ENCODE data around the gene SLC16A6. TPM values are rescaled to one million over a fixed set of nuclear protein-coding genes. Genes with fewer than 3 reads are reported as not detected.
"Not testable (repeated sequence)": the region's sequence is repeated elsewhere in the genome, so short reads cannot be mapped to it uniquely, and the experiment has no call there.

Gene SLC16A6
- total RNA-seq, 1 experiment from 2014 or later: 1.4 TPM

- H3K9me2 ChIP-seq (replicated peaks; ENCODE audit: low read length); H3F3A ChIP-seq (ENCODE audit: low read length, unreplicated experiment); BruUV-seq (replicated peaks); POLR2A ChIA-PET (ENCODE audit: unreplicated experiment); H3K79me2 ChIP-seq (ENCODE audit: low read length); H3K4me1 ChIP-seq (ENCODE audit: insufficient read depth, low read length); H3K4me3 ChIP-seq (ENCODE audit: low read length); H4K20me1 ChIP-seq (ENCODE audit: low read length); H3K36me3 ChIP-seq (ENCODE audit: low read depth, low read length); H3K9me3 ChIP-seq (ENCODE audit: low read length); H3K27me3 ChIP-seq (ENCODE audit: low read length): not testable (repeated sequence)
- H3K9ac ChIP-seq (ENCODE audit: low read length): peak overlapping the region; percentile 9; the same call in 1 of the 2 replicates
- peak overlapping the region; percentile 23; the same call in 1 of the 2 replicates for H3K27ac ChIP-seq (ENCODE audit: low read length)
- peak overlapping the region; percentile 57; the same call in 1 of the 2 replicates for H2AFZ ChIP-seq (ENCODE audit: low read length)
- TF ChIP-seq CTCF (conservative IDR thresholded peaks at IDR 0.05; ENCODE audit: low read depth, low read length): peak; percentile 71
- H3K4me2 ChIP-seq (ENCODE audit: low read length): peak overlapping the region; percentile 9; the same call in 1 of the 2 replicates
- DNase-seq (peak; percentile 59), ATAC-seq (peak; percentile 91)
- intact Hi-C loops (cut with micrococcal nuclease): loop anchor here (1.0 to 5.0 kb wide), 4 partner anchors 136 to 499 kb away; no protein-coding TSS in a partner anchor
- CTCF ChIA-PET: interaction anchor here (0.6 to 2.5 kb wide), 2 partner anchors 15 to 136 kb away, joined by 3 to 10 read pairs; partner anchors contain the start of gene AMZ2
These were observed 27.7 kb downstream of the SLC16A6 start for GRCh38 chr17:68263101-68263681.

- H3K36me3 ChIP-seq (ENCODE audit: low read depth, low read length); H3F3A ChIP-seq (ENCODE audit: low read length, unreplicated experiment); DNase-seq; H3K9me3 ChIP-seq (ENCODE audit: low read length); POLR2A ChIA-PET (ENCODE audit: unreplicated experiment); H3K4me3 ChIP-seq (ENCODE audit: low read length); H3K79me2 ChIP-seq (ENCODE audit: low read length); H3K4me1 ChIP-seq (ENCODE audit: insufficient read depth, low read length); H4K20me1 ChIP-seq (ENCODE audit: low read length); H3K27me3 ChIP-seq (ENCODE audit: low read length); H3K27ac ChIP-seq (ENCODE audit: low read length); H3K9me2 ChIP-seq (replicated peaks; ENCODE audit: low read length); H3K4me2 ChIP-seq (ENCODE audit: low read length); ATAC-seq; H3K9ac ChIP-seq (ENCODE audit: low read length); H2AFZ ChIP-seq (ENCODE audit: low read length); BruUV-seq (replicated peaks): not testable (repeated sequence)
- intact Hi-C loops (cut with micrococcal nuclease): loop anchor here (5.0 kb wide), 1 partner anchor 500 kb away; no protein-coding TSS in a partner anchor
- CTCF ChIA-PET: interaction anchor here (0.6 to 2.5 kb wide), 2 partner anchors 14 to 136 kb away, joined by 3 to 10 read pairs; partner anchors contain the start of gene AMZ2
These were observed 28.5 kb downstream of the SLC16A6 start for GRCh38 chr17:68262467-68262866.

- intact Hi-C loops (cut with micrococcal nuclease): loop anchor here (5.0 kb wide), 1 partner anchor 502 kb away; no protein-coding TSS in a partner anchor
- no TSS peak for BruUV-seq (replicated peaks)
- Histone ChIP-seq H3K9me3 (ENCODE audit: low read length) (no peaks in the 10 kb centered on the region), H3K4me1 (ENCODE audit: insufficient read depth, low read length) (no peaks in the 10 kb centered on the region), H2AFZ (ENCODE audit: low read length) (no peak overlapping the region), H3K27ac (ENCODE audit: low read length) (no peak overlapping the region), H4K20me1 (ENCODE audit: low read length) (no peaks in the 10 kb centered on the region), H3F3A (ENCODE audit: low read length, unreplicated experiment) (no peaks in the 10 kb centered on the region), H3K4me3 (ENCODE audit: low read length) (no peak overlapping the region), H3K9me2 (replicated peaks; ENCODE audit: low read length) (no peaks in the 10 kb centered on the region), H3K9ac (ENCODE audit: low read length) (no peak overlapping the region), H3K27me3 (ENCODE audit: low read length) (no peaks in the 10 kb centered on the region), H3K79me2 (ENCODE audit: low read length) (no peaks in the 10 kb centered on the region), H3K4me2 (ENCODE audit: low read length) (no peak overlapping the region), H3K36me3 (ENCODE audit: low read depth, low read length) (peaks cover 6% of the 10 kb centered on the region; the same call in 1 of the 2 replicates)
- TF ChIP-seq CTCF (conservative IDR thresholded peaks at IDR 0.05; ENCODE audit: low read depth, low read length) (no peak), EZH2 (IDR thresholded peaks at IDR 0.05; ENCODE audit: low read length, unreplicated experiment) (no peak), EZH2phosphoT487 (IDR thresholded peaks at IDR 0.05; ENCODE audit: borderline replicate concordance, low read length) (no peak)
- DNase-seq (no peak), ATAC-seq (no peak)
- ChIA-PET POLR2A (ENCODE audit: unreplicated experiment) (no interaction called here), CTCF (no interaction called here)
These were observed 30.7 kb downstream of the SLC16A6 start for GRCh38 chr17:68260051-68260762.

GRCh38 chr17:68259648-68259951 lies 31.3 kb downstream of the SLC16A6 start:
- H3K27ac ChIP-seq (ENCODE audit: low read length); H3K79me2 ChIP-seq (ENCODE audit: low read length); H3K36me3 ChIP-seq (ENCODE audit: low read depth, low read length); H3K4me3 ChIP-seq (ENCODE audit: low read length); intact Hi-C loops (cut with micrococcal nuclease); H3K9me3 ChIP-seq (ENCODE audit: low read length); BruUV-seq (replicated peaks); H3F3A ChIP-seq (ENCODE audit: low read length, unreplicated experiment); H4K20me1 ChIP-seq (ENCODE audit: low read length); ATAC-seq; DNase-seq; H3K9ac ChIP-seq (ENCODE audit: low read length); H3K9me2 ChIP-seq (replicated peaks; ENCODE audit: low read length); CTCF ChIA-PET; H3K4me1 ChIP-seq (ENCODE audit: insufficient read depth, low read length); H3K4me2 ChIP-seq (ENCODE audit: low read length); H3K27me3 ChIP-seq (ENCODE audit: low read length); POLR2A ChIA-PET (ENCODE audit: unreplicated experiment); H2AFZ ChIP-seq (ENCODE audit: low read length): not testable (repeated sequence)

Data from PC-3 (cell line).